ENCODE measurements around the gene AKT1S1. TPM values are rescaled to one million over a fixed set of nuclear protein-coding genes. Genes with fewer than 3 reads are reported as not detected.

AKT1S1 gene
- total RNA-seq, 6 experiments from 2014 or later, result 98.5 to 128 (median 104) TPM

- peaks cover 26% of the 10 kb centered on the region for H3K36me3 Mint-ChIP-seq (ENCODE audit: low read depth)
These were observed 24.5 kb downstream of the AKT1S1 start for GRCh38 chr19:49852631-49853126.

GRCh38 chr19:49851456-49852259 is 25.5 kb downstream of the AKT1S1 start:
- TF ChIP-seq CTCF (IDR thresholded peaks at IDR 0.05), result peak; percentile 18
- Mint-ChIP-seq H3K4me3 (peak overlapping the region; percentile 90), H3K36me3 (ENCODE audit: low read depth) (peaks cover 26% of the 10 kb centered on the region), H3K27ac (peak overlapping the region; percentile 75), H3K4me1 (ENCODE audit: low read depth) (peaks cover 47% of the 10 kb centered on the region), H3K9me3 (peaks cover 11% of the 10 kb centered on the region), H3K27me3 (ENCODE audit: insufficient read depth) (peaks cover 11% of the 10 kb centered on the region)
- DNase-seq, result no peak

More at GRCh38 chr19:49852631-49853126, 24.5 kb downstream of the AKT1S1 start:
- peaks cover 11% of the 10 kb centered on the region for H3K9me3 Mint-ChIP-seq
- peaks cover 43% of the 10 kb centered on the region for H3K4me1 Mint-ChIP-seq (ENCODE audit: low read depth)
- H3K27ac Mint-ChIP-seq, result peak overlapping the region; percentile 75; the same call in 1 of the 2 replicates
- no peak for TF ChIP-seq CTCF (IDR thresholded peaks at IDR 0.05)
- peaks cover 16% of the 10 kb centered on the region for H3K27me3 Mint-ChIP-seq (ENCODE audit: insufficient read depth)
- no peak for DNase-seq
- H3K4me3 Mint-ChIP-seq, result peak overlapping the region; percentile 90

GRCh38 chr19:49850487-49851342 is 26.4 kb downstream of the AKT1S1 start, which contains the start of gene PTOV1:
TSS of gene PTOV1 (plus strand) at chr19:49851159.
- peak; percentile 82 for DNase-seq
- H3K4me3 Mint-ChIP-seq, result peak within 1 kb of the TSS; percentile 90
- H3K4me1 Mint-ChIP-seq (ENCODE audit: low read depth), result peaks cover 47% of the 10 kb centered on the region
- H3K36me3 Mint-ChIP-seq (ENCODE audit: low read depth), result peaks cover 24% of the 10 kb centered on the region
- H3K9me3 Mint-ChIP-seq, result peaks cover 11% of the 10 kb centered on the region
- peak within 1 kb of the TSS; percentile 97 for H3K27ac Mint-ChIP-seq
- no peak for TF ChIP-seq CTCF (IDR thresholded peaks at IDR 0.05)
- H3K27me3 Mint-ChIP-seq (ENCODE audit: insufficient read depth), result peaks cover 10% of the 10 kb centered on the region

GRCh38 chr19:49850221-49850486 is 27.0 kb downstream of the AKT1S1 start:
- TF ChIP-seq CTCF (IDR thresholded peaks at IDR 0.05), result no peak
- H3K27ac Mint-ChIP-seq, result peak overlapping the region; percentile 97
- no peak for DNase-seq
- H3K36me3 Mint-ChIP-seq (ENCODE audit: low read depth), result peaks cover 19% of the 10 kb centered on the region
- peak overlapping the region; percentile 90 for H3K4me3 Mint-ChIP-seq
- peaks cover 8% of the 10 kb centered on the region for H3K27me3 Mint-ChIP-seq (ENCODE audit: insufficient read depth)
- peaks cover 47% of the 10 kb centered on the region for H3K4me1 Mint-ChIP-seq (ENCODE audit: low read depth)
- peaks cover 11% of the 10 kb centered on the region for H3K9me3 Mint-ChIP-seq

GRCh38 chr19:49849433-49850220 is 27.5 kb downstream of the AKT1S1 start:
- H3K9me3 Mint-ChIP-seq, result peaks cover 11% of the 10 kb centered on the region
- TF ChIP-seq CTCF (IDR thresholded peaks at IDR 0.05), result no peak
- H3K4me1 Mint-ChIP-seq (ENCODE audit: low read depth), result peaks cover 47% of the 10 kb centered on the region
- H3K36me3 Mint-ChIP-seq (ENCODE audit: low read depth), result peaks cover 19% of the 10 kb centered on the region
- DNase-seq, result no peak
- peaks cover 9% of the 10 kb centered on the region for H3K27me3 Mint-ChIP-seq (ENCODE audit: insufficient read depth)
- peak overlapping the region; percentile 97 for H3K27ac Mint-ChIP-seq
- H3K4me3 Mint-ChIP-seq, result peak overlapping the region; percentile 90
